HG03095 (cell line): ENCODE measurements around the gene DUSP7.
A peak's percentile ranks its signal among the peaks of the same experiment; 100 is the strongest.

Experiments used
- ATAC-seq: cut with Tn5 transposase; IDR thresholded peaks from one replicate; pipeline ENCODE4 v1.9.1; 2021; ENCODE audit warnings: moderate library complexity; ENCODE audit not compliant: unreplicated experiment

DUSP7 gene

DNA sequence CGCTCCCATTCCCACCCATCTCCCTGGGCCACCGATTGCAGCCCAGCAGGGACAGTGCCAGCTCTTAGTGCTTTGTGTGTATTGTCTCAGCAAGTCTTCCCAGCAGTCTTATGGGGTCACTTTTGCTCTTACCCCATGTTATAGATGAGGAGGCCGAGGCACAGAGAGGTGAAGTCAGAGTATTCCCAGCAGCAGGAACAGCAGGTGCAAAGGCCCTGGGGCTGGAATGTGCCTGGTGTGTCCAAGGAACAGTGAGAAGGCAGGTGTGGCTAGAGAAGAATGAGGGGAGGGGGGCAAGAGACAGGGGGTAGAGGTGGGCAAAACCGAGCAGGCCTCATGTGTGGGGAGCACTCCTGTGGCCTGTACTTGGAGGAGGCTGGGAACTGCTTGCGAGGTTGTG, 12.8 kb upstream of the DUSP7 start:
- ATAC-seq, result no peak

DNA sequence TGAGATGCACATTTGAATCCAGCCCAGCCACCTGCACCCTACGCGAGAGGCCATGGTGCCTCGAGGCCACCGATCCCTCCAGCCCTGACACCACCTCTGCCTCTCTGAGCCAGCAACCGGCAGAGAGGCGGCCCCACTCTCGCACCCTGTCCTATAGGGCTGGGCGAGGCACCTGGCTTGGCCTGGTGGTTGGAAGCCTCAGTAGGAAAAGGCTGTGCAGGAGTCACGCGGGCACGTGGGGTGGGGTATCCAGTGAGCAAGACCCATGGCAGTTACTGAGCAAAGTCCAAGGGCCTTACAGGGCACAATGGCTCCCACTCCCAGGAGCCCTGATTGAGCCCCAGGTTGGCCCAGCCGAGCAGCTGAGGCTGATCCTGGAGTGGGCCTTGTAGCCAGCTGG, 12.4 kb upstream of the DUSP7 start:
- ATAC-seq, result no peak

DNA sequence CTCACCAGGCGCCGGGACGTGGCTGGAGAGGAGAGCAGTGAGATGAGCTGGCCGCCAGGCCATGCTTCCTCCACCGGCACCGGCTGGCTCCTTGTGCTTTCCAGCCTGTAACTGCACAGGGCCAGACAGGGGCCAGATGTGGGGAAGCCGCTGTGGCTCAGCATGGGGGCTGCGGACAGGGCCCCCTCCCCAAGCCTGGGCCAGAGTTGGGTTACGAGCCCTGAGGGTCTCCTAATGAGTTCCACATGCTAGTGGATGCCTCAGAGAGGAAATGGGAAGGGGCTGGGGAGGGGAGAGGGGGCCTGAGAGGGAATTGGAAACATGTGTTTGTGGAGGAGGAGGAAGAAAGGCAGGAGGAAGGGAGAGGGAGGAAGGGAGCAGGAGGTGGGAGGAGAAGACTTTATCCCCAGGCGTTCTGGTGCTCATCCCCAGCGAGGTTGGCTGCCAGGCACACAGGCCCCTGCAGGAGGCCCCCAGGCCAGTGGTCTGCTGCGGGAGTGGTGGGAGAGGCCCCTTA, 11.7 kb upstream of the DUSP7 start:
- ATAC-seq, result no peak

DNA sequence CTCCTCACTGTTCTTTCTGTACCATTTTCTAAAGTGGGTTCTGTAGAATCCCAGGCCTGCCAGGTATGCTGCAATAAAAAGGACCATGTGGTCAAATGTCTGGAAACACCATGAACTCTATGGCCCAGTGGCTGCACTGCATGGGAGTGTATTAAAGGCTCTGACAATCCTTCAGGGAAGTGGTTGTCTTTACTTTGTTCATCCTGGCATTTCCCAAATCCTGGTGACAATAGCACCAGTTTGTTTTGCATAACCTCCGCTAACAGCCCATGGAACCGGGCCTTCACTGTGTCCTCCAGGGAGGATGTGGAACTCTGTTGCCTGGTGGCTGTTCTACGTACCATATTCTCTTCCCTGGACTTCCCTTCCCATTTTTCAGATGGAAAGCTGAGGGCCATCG, 11.2 kb upstream of the DUSP7 start:
- ATAC-seq, result no peak

DNA sequence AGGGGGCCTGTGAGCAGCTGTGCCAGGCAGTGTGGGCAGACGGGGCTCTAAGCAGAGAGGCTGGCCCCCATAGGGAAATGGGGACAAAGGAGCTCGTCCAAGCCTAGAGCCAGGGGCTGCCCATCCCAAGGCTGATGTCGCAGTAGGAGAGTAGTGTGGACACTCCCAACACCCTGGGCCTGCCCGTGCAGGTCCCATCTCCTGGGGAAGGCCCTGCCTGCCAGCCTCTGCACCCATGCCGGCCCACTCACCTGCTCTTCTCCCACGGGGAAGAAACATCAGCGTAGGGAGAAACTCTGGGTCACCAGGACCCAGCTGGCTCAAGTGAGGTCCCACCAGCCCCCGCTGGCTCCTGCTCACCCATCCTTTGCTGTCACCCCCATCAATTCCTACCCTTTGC, 10.7 kb upstream of the DUSP7 start:
- ATAC-seq, result no peak

DNA sequence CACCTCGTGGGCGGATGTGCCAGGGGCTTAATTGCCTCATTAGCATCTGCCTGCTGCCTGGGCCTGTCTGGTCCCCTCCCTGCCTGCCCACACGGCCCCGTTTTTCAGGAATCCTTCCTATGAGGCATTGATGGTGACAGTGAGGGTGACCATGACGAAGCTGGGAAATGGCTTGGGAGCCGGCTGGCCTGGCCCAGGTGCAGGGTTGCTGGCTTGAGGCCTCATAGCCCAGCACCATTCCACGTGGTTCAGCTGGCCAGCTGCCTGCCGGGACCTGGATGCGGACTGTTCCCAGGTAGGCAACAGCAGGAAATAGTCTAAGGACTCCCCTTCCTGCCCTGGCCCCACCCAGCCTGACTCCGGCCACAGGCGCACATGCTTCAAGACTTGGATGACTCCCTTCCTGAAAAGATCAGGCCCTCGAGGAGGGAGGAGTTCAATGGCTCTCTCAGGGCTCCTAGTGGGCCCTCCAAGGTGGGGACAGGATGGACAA, 8.9 kb upstream of the DUSP7 start:
- no peak for ATAC-seq

DNA sequence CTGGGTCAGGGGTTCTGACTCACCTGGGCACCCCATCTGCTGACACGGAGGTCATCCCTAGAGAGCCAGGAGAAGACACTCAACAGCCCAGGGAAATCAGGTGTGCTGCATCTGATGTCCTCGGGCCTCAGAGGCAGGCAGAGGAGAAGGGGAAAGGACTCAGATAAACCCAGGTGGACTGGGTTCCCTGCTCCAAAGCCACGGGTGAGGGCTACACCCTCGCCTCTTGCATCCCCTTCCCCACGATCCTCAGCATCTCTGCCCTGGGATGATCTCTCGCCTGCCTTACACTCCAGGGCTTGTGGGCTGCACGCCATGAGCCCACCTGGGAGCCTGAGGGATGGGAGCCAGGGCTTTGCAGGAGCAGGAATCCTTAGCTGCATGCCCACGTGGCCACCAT, 8.2 kb upstream of the DUSP7 start:
- ATAC-seq, result no peak

DNA sequence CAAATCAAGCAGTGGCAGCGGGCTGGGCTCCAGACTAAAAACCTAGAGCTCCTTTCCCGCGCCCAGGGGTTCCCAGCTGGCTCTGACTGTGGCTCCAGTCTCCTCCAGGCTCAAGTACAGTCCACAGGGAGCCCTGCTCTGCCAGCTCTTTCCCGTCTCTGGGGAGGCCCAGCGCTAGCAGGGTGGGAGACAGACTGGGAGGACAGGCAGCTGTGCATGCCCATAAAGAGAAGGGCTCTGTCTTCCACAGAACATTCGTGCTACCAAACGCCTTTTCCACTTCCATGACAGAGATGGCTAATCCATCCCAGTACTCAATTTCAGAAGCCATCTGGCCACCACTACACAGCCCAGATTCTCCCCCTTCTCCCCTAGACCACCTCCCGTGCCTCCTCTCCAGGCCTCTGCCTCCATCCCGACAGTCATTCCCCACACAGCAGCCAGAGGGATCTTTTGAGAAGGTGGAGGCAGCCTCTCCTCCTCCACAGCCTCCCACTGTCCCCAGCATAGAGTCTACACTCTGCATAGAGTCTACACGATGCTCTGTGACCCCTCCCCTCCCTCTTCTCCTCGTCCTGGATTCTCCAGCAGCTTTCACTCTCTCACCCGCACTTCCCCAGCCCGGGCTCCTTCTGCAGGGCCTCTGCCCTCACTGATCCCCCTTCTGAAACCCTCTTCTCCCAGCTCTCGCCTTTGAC, 6.8 kb upstream of the DUSP7 start:
- ATAC-seq, result no peak

DNA sequence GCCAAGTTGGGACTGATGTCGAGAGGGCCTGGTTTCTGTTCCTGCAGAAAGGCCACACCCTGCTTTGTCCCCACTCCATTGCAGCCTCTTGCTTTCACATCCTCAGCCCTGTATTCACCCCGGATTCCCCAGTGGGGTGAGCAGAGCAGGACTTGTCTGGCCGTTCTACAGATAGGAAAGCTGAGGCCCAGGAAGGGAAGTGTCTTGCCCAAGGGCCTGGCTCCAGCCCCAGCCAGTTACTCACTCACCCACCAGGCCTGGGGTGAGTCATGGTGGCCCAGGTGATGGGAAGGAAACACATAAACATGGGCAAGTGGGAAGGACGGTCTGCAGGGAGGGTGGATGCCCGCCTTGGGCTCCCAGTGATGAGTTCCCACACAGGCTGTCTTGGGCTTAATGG, 6.1 kb upstream of the DUSP7 start:
- no peak for ATAC-seq

DNA sequence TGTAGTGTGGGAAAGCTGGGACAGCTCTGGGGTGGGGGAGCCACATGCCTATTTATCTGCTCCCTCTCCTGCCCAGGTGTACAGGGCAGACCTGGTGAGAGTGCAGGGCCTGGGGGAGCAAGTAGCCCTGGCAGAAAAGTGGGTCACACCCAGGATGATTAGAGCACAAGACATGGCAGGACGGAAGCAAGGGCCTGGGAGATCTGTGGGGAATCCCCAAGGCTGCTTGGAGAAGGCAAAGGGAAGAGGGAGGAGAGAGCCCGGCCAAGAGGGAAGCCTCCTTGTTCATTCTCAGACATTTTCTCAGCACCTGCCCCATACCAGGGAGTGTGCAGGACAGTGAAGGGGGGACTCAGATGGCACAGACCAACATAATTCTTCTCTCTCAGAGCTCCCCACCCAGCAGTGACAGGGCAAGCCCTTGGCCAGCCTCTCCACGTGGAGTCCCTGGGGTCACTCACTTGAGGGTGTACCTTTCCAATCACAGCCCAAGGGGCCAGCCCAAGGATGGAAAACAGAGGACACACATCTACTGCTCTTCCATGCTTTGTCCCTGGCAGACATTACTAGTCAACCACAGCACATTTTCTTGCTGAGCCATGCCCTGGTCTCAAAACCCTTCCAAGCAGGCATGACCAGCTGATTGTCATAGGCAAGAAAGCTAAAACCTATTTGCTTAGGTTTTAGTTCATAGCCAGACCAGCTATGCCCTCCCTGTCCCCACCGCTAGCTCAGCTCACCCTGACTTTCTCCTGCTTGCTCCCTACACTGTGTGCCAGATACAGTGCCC, 4.9 kb upstream of the DUSP7 start:
- ATAC-seq, result no peak

DNA sequence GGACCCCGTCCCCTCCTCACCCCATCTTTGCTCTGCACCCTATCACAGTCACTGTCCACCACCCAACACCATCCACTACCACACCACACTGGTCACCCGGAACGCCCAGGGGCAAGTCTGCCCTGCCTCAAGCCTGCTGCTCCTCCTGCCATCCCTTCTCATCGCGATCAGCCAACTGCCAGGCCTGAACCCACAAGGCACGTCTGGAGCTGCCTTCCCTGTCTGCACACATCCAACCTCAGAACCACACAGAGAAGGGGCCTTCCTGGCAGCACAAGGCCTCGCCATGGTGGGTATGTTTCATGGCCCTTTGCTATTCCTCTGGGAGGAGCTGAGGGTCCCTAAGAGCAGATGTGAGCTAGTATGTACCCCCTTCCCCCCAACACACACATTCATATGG, 3.4 kb upstream of the DUSP7 start:
- ATAC-seq, result no peak

DNA sequence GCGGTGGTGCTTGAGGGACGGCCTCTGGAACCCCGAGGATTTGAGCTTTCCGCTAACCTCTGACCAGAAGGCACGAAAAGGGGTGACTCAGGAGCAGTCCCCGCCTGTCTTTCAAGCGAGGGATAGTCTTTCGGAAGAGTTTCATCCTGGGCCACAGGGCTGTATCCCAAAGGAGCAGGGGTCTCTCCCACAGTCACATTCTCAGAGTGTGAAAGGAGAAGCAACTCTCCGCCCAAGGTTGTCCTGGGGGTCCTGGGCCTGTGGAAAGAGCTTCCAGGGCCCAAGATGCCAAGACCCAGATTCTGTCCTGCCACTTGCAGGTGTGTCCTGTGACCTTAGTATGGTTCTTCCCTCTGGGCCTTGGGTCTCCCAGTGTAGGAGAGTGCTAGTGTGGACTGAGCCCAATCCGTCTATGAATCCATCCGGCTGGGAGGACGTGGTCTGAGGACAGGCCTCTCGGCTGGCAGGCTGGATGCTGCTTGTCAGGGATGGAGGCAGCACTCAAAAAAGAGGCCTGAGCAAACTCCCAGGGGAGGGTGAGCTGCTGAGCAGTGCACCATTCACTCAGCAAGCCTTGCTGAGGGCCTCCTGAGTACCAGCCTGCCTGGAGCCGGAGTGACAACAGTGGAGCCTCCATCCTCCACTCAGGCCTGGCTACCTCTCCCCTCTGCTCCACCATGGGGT, 1.6 kb upstream of the DUSP7 start:
- no peak for ATAC-seq

DNA sequence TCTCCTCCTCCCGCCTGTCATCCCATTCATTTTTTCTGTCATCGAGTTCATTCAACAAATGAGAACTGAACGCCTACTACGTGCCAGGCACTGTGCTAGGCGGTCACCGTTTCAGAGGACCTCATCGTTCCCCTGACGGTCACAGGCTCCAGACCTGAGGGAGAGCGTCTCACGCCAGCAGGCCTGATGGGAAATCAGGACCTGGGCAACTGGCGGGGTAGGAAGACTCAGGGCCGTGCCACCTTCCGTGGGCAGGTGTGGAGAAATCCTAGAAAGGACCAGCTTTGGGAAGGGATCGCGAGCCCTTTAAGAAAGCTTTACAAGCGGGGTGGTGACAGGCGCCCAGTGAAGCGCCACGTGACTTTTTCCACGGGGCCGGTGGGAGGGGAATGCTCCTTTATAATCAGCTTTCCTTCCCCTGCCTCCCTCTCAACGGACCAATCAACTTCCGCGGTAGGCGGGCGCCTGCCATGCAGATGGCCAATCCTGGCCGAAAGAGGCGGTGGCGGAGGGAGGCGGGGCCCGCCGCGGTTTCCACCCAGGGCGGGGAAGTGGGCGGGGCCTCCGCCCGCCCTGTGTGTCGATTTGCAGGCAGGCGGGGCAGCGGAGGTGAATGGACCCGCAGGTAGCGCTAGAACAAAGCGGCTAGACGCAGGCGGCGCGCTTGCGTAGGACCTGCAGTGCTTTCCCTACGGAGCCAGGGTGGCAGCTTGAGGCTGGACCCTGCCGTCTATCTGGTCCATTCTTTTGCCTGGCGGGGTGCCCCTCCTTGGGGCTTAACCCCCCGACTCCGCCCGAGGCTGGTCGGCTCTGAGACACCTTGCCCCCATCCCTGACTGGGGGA, 819 bp upstream of the DUSP7 start:
- peak; percentile 67 for ATAC-seq

DNA sequence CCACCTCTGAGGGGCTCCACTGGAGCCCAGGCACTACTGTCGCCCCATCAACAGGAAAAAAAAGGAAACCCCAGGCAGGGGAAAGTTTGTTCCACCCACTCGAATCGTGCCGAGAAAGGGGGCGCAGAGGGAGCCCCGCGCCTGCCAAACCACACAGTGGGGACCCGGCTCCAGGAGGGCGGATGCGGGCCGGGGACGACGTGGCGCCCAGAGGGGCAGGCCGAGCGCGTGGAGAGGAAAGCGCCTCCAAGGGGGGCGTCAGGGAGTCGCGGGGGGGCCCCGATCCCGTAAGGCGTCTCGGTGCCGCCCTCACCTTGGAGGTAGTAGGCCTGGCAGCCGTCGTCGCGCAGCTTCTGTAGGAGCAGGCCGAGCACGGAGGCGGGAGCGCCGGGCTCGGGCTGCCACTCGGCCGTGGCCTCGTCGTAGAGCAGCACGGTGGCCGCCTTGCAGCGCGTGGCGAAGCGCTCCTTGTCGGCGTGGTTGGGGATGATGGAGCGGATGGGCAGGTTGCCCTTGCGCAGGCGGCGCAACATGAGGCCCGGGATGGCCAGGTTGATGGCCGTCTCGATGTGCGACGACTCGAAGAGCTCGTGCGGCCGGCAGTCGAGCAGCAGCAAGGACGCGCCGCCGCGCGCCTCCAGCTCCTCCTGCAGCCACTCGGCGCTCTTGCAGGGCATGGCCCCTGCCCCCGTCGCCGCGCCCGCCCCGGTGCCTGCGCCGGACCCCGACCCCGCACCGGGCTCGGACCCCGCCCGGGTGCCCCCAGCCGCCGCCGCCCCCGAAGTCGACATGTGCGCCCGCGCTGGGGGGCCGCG, 627 bp downstream of the DUSP7 start:
- ATAC-seq, result peak; percentile 2

DNA sequence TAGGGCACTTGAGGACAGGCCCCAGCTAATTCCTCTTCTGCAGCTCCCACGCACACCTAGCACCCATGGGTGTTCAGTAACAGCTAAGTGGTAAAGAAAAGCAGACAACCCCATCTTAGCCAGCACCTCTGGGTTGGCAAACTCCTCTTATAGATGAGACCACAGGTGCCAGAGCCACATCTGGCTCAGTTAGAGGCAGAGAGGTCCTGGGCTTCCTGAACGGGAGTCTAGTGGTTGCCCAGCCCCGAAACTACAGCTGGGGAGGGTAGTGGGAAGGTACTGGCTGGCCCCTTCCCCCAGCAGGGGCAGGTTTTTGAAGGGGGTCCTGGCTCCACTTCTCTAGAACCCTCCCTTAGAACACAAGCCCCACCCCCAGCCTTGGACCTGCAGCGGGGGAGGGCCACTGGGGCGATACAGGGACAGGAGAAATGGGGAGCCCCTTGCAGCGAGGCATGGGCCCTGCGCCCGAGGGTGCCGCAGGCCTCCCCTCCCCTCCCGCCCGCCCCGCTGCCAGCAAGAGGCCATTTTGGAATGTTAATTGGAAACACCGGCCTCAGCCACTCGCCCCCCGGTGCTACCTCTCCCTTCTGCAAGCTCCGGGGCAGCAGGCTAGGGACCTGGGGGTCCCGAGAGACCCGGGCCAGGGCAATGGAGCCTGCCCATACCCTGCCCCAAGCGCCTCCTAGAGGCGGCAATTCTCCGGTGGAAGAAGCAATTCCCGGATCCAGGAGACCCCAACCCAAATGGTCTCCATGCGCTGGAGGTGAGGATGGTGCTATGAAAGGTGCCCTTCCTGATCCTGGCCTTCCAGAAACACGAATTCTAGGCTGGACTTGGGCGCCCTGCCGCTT, 1.5 kb downstream of the DUSP7 start:
- no peak for ATAC-seq

DNA sequence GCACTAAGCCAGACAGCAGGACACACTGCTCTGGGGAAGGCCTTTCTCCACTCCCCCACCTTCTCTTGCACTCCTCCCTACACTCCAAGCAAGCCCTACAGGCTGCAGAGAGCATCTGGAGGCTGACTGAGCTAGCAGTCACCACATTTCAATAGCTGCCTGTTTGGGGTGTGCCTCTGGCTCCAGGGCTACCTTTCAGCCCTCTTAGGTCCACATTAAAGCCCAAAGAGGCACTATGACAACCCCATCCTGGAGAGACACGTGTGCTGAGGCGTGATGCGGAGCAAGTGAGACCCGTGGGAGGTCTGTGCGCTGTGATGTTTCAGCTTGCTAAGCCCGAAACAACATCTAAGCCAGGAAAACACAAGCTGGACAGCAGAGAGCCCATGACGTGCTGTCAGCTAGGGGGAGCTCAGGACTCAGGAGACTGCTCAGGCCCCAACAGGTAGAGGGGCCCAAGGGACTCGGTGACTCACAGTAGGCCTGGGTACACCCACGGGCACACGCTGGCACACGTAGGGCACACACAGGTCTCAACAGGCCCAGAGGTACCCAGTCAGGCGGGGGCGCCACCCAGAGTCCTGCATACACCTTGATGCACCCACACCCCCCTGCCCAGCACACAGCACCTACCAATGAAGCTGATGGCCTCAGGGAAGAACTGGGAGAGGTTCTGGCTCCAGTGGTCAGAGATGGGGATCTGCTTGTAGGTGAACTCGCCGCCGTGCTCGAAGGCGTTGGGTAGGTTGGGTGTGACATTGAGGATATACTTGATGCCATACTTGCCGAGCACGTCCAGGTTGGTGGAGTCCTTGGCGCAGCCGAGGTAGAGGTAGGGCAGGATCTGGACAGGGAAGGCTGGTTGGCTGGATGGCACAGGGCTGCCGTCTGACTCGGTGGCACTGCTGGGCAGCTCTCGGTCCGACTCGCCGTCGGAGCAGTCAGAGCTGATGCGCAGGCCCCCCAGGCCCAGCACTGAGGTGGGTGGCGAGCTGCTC, 2.8 kb downstream of the DUSP7 start:
- ATAC-seq, result no peak

DNA sequence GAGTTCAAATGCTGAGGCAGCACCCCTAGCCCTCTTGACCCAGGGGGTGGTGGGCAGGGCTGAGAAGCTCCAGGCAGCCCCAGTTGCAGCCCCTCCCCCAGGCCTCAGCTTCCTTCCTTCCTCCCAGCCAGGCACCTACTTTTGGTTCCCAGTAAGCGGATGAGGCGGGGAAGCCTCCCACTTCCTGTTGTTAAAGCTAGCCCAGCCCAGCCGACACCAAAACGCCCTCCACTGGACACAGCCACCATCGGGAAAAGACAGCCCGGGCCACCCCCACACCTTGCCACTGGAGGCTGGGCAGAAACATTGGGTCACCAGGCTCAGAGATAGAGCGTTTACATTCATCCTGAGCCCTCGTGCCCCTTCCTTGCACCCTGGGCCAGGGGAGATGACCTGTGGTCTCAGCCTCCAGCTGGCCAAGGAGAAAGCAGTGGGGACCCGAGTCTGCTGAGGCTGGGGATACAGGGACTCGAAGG, 3.5 kb downstream of the DUSP7 start:
- ATAC-seq, result no peak

DNA sequence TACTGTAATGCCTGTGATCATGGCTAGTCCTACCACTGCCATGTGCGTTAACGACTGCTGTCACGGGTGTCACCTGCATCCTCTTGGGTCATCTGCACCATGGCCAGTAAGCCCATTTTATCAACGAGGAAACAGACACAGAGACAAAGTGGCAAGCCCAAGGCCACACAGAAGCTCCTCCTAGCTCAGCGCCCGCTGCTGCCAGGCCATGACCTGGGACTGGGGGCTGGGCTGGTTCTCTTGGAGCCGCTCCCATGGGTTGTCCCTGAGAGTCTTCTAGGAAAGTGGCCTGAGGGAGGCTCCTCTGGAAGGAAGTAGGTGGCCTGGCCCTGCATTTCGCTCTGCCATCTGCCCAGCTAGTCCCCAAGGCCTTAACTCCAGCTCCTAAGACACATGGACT, 4.9 kb downstream of the DUSP7 start:
- ATAC-seq, result no peak
